K562 (cell line): ENCODE results near the gene ROR2. TPM values are rescaled to one million over a fixed set of nuclear protein-coding genes. Genes with fewer than 3 reads are reported as not detected.

Source experiments
- ATAC-seq: fragments of 200-7000 bp; cut with Tn5 transposase; 3 replicates; pipeline ENCODE4 v1.9.1; 2020; ENCODE audit warnings: moderate library complexity
- BruUV-seq: library from RNA; stranded (reverse); fragments of 400-500 nt; replicated peaks from 2 replicates; lab custom pipeline; 2021; lab: Mats Ljungman, UMichigan
- CTCF ChIA-PET: fragments of 300-600 bp; formaldehyde crosslinking; extraction: SDS; loops from one replicate; lab custom pipeline; 2021; ENCODE audit warnings: low intra/inter-chr PET ratio; lab: Yijun Ruan, JAX
- POLR2A ChIA-PET: fragments of 300-600, 350-650 bp; sonication (Branson Sonifier 250); formaldehyde crosslinking; extraction: SDS; loops from one replicate; lab custom pipeline; 2021; ENCODE audit warnings: antibody characterized with exemption, inconsistent platforms; lab: Yijun Ruan, JAX
- DNase-seq, 4 experiments: peaks; one replicate each; pipeline versions ENCODE4 v3.0.0 to v3.0.0-alpha.2; 2011 to 2018; ENCODE audit warnings: low spot score in 3 of 4, mixed read lengths in 3 of 4; ENCODE audit errors: extremely low read depth in 1 of 4
- FAIRE-seq: peaks from 2 replicates; lab custom pipeline; 2011; peaks lifted over from hg19 to GRCh38; lab: Jason Lieb, UNC
- H2AFZ ChIP-seq: 2 replicates; pipeline ENCODE4 v1.6.0; 2011; ENCODE audit warnings: low read depth, low read length, control low read depth, inconsistent platforms
- H3K27ac ChIP-seq: fragments of 200-600 bp; 3 replicates; pipeline ENCODE4 v1.8.0; 2011; ENCODE audit warnings: low read depth, mild to moderate bottlenecking, control low read depth, inconsistent platforms, low read length, moderate library complexity, mixed read lengths; ENCODE audit errors: extremely low read depth
- H3K27me3 ChIP-seq, 2 experiments: fragments of 300-600 bp in 1 of 2; 2 replicates in 1 of 2; 3 replicates in 1 of 2; pipeline versions ENCODE4 v1.6.0 to v1.8.0; 2011; ENCODE audit warnings: inconsistent platforms in 2 of 2, low read length in 2 of 2, mild to moderate bottlenecking in 1 of 2, mixed read lengths in 1 of 2, moderate library complexity in 1 of 2; ENCODE audit not compliant: control insufficient read depth in 2 of 2, insufficient read depth in 2 of 2
- H3K36me3 ChIP-seq: fragments of 300-600 bp; 3 replicates; pipeline ENCODE4 v1.8.0; 2011; ENCODE audit warnings: mild to moderate bottlenecking, low read length, inconsistent platforms; ENCODE audit not compliant: control insufficient read depth, insufficient read depth
- H3K4me1 ChIP-seq, 2 experiments: fragments of 200-600 bp in 1 of 2; replicated peaks in 1 of 2; 2 replicates in 1 of 2; 3 replicates in 1 of 2; pipeline versions ENCODE4 v1.5.1 to v1.8.0; 2011; ENCODE audit warnings: inconsistent platforms in 2 of 2, low read length in 2 of 2, mild to moderate bottlenecking in 1 of 2, mixed read lengths in 1 of 2, moderate library complexity in 1 of 2; ENCODE audit not compliant: control insufficient read depth in 2 of 2, insufficient read depth in 2 of 2
- H3K4me2 ChIP-seq: 2 replicates; pipeline ENCODE4 v1.6.1; 2011; ENCODE audit warnings: low read length, control low read depth, inconsistent platforms, mixed read lengths; ENCODE audit not compliant: insufficient read depth
- H3K4me3 ChIP-seq: fragments of 200-600 bp; sonication (generic), shearing (Covaris generic); 2 replicates; pipeline ENCODE4 v1.5.1; 2016; ENCODE audit warnings: control low read depth, inconsistent platforms
- H3K79me2 ChIP-seq: fragments of 200-600 bp; 3 replicates; pipeline ENCODE4 v1.8.0; 2011; ENCODE audit warnings: low read length, inconsistent platforms; ENCODE audit not compliant: control insufficient read depth, insufficient read depth
- H3K9ac ChIP-seq, 2 experiments: 2 replicates each; pipeline versions ENCODE4 v1.6.0 to v1.6.1; 2011; ENCODE audit warnings: low read depth in 2 of 2, low read length in 2 of 2, control low read depth in 1 of 2, inconsistent platforms in 1 of 2, mild to moderate bottlenecking in 1 of 2, mixed read lengths in 1 of 2; ENCODE audit not compliant: insufficient read depth in 1 of 2
- H3K9me1 ChIP-seq: one replicate; pipeline ENCODE4 v1.6.0; 2011; ENCODE audit warnings: inconsistent platforms, mild to moderate bottlenecking, low read length, moderate library complexity; ENCODE audit not compliant: control insufficient read depth, insufficient read depth
- H3K9me3 ChIP-seq: replicated peaks from 2 replicates; pipeline ENCODE4 v1.5.1; 2011; ENCODE audit warnings: low read depth, low read length, inconsistent platforms; ENCODE audit not compliant: control insufficient read depth, insufficient read depth
- H4K20me1 ChIP-seq: replicated peaks from 2 replicates; pipeline ENCODE4 v1.6.1; 2011; ENCODE audit warnings: low read length, inconsistent platforms, mixed read lengths; ENCODE audit not compliant: control insufficient read depth, insufficient read depth
- GTF2B ChIP-seq: IDR thresholded peaks from 2 replicates; pipeline ENCODE4 v1.6.1; 2011; ENCODE audit not compliant: insufficient read length; ENCODE audit errors: extremely low read depth
- HINFP ChIP-seq: fragments of 450-650 bp; conservative IDR thresholded peaks from 2 replicates; pipeline ENCODE4 v1.6.1; 2016; ENCODE audit warnings: missing genetic modification characterization, low read depth, mild to moderate bottlenecking, control low read depth, missing compliant biosample characterization
- IRF2 ChIP-seq: sonication (generic); formaldehyde crosslinking; IDR thresholded peaks from 2 replicates; pipeline ENCODE4 v1.8.1; 2022; ENCODE audit warnings: mild to moderate bottlenecking, missing genetic modification reagents
- NFYB ChIP-seq: IDR thresholded peaks from 2 replicates; pipeline ENCODE4 v1.6.1; 2011; ENCODE audit warnings: mild to moderate bottlenecking, moderate library complexity; ENCODE audit not compliant: insufficient read length; ENCODE audit errors: extremely low read depth
- POLR2H ChIP-seq: IDR thresholded peaks from 2 replicates; pipeline ENCODE4 v1.6.1; 2016; ENCODE audit warnings: missing genetic modification characterization, low read depth, mild to moderate bottlenecking, control low read depth, missing compliant biosample characterization, moderate library complexity
- RB1 ChIP-seq: fragments of 450-650 bp; IDR thresholded peaks from 2 replicates; pipeline ENCODE4 v1.6.1; 2017; ENCODE audit warnings: low read depth, mild to moderate bottlenecking
- SP2 ChIP-seq: IDR thresholded peaks from 2 replicates; pipeline ENCODE4 v1.6.1; 2011; ENCODE audit warnings: mild to moderate bottlenecking, low read depth, low read length, moderate library complexity; ENCODE audit not compliant: poor library complexity, severe bottlenecking; ENCODE audit errors: extremely low read depth
- ZFP1 ChIP-seq: fragments of 450-650 bp; formaldehyde crosslinking; IDR thresholded peaks from 2 replicates; pipeline ENCODE4 v1.4.0; 2020; ENCODE audit warnings: mild to moderate bottlenecking, mixed read lengths
- ZNF324 ChIP-seq: fragments of 250-450 bp; sonication (Bioruptor Pico); IDR thresholded peaks from 2 replicates; pipeline ENCODE4 v1.4.0; 2020; ENCODE audit warnings: mild to moderate bottlenecking
- ZNF75A ChIP-seq: fragments of 450-650 bp; formaldehyde crosslinking; IDR thresholded peaks from 2 replicates; pipeline ENCODE4 v1.4.0; 2020; ENCODE audit warnings: mild to moderate bottlenecking
- WGBS: fragments of 100-300 bp; shearing (Covaris generic); methylation state at CpG from one replicate; pipeline ENCODE4 v1.1.6; 2016; ENCODE audit warnings: low coverage, mixed read lengths; ENCODE audit not compliant: insufficient coverage; ENCODE audit errors: missing lambda C conversion rate; 5-methylcytosine and 5-hydroxymethylcytosine counted together
- in situ Hi-C: fragments of 300-500 bp; cut with MboI; formaldehyde crosslinking; loops from 4 replicates; pipeline ENCODE4 v1.15.0; 2018; ENCODE audit warnings: inconsistent platforms, mixed read lengths
- intact Hi-C: fragments of 100-400 bp; cut with micrococcal nuclease; formaldehyde crosslinking; loops from 2 replicates; pipeline ENCODE4 v1.14.2; 2022
- polyA plus RNA-seq, 8 experiments: library from polyadenylated mRNA; depleted of rRNA in 4 of 8; stranded (reverse) in 5 of 8; unstranded in 3 of 8; fragments of >200 nt; fragmentation: Nextera tagmentation in 2 of 8; fragmentation: Illumina TruSeq in 1 of 8; extraction: Ambion mirVana in 2 of 8; extraction: Trizol in 1 of 8; gene quantifications; 2 replicates each; pipeline versions ENCODE4 v1.2.1 to v1.2.3, GENCODE V29; 2011 to 2014; ENCODE audit warnings: inconsistent platforms in 1 of 8, missing spikeins in 1 of 8
- total RNA-seq, 7 experiments: library from RNA; depleted of rRNA in 6 of 7; stranded (reverse); fragments of >200 nt in 6 of 7; fragmentation: Illumina TruSeq in 2 of 7; extraction: Trizol in 2 of 7; gene quantifications; 2 replicates each; pipeline versions ENCODE4 v1.2.1 to v1.2.3, GENCODE V29; 2011 to 2021; ENCODE audit warnings: low replicate concordance in 1 of 7

The ROR2 gene
- total and polyA plus RNA-seq, 9 of the 15 experiments (the other 6 are each of a cell fraction or from before 2014, with no cell fraction given) = 5.6 to 33.8 (median 15.3) TPM

GRCh38 chr9:91517801-91518200 lies 432.2 kb downstream of the ROR2 start:
- H3K27me3 ChIP-seq = peaks cover 0 to 5% of the 10 kb centered on the region in 2 experiments; a peak in 1 of 5 replicates
- CTCF ChIA-PET = no interaction called here
- H3K79me2 ChIP-seq = no peaks in the 10 kb centered on the region
- no TSS peak for BruUV-seq
- H3K4me2 ChIP-seq = no peak overlapping the region
- no peak for TF ChIP-seq ZFP1 (CRISPR knock-in tag)
- TF ChIP-seq NFYB = no peak
- TF ChIP-seq ZNF75A (CRISPR knock-in tag) = no peak
- TF ChIP-seq SP2 = no peak
- no peak for TF ChIP-seq HINFP (tag)
- TF ChIP-seq POLR2H (tag) = no peak
- no peak for TF ChIP-seq GTF2B
- no peak for TF ChIP-seq ZNF324
- no peak for TF ChIP-seq RB1
- no peak for TF ChIP-seq IRF2 (CRISPR knock-in tag)
- H3K4me3 ChIP-seq = no peak overlapping the region
- no peaks in the 10 kb centered on the region for H3K4me1 ChIP-seq
- POLR2A ChIA-PET = interaction anchor here (0.6 kb wide), 1 partner anchor 19 kb away, joined by 3 read pairs; no protein-coding TSS in a partner anchor
- H3K27ac ChIP-seq = no peak overlapping the region
- no peak for ATAC-seq
- no peaks in the 10 kb centered on the region; the same call in 1 of the 2 replicates for H3K9me3 ChIP-seq
- 2% methylated on average over 3 of the region's 3 CpGs for WGBS
- intact Hi-C loops (no loop called here), in situ Hi-C loops (no loop called here)
- H3K9ac ChIP-seq = no peak overlapping the region
- DNase-seq = no peak
- H3K9me1 ChIP-seq = no peaks in the 10 kb centered on the region
- no peak overlapping the region for H2AFZ ChIP-seq
- FAIRE-seq = no peak
- H4K20me1 ChIP-seq = no peaks in the 10 kb centered on the region
- H3K36me3 ChIP-seq = no peaks in the 10 kb centered on the region
